Suprapubic skin (tissue), 4 donors: ENCODE measurements around the gene THNSL1. TPM values are rescaled to one million over a fixed set of nuclear protein-coding genes. Genes with fewer than 3 reads are reported as not detected.

Experiments
- DNase-seq, 2 donors: peaks; one replicate each; pipeline ENCODE4 v3.0.0-alpha.2; 2019; ENCODE audit warnings: low spot score in 2 of 2
- H3K27ac ChIP-seq: fragments of 200-600 bp; sonication (generic); one replicate; pipeline ENCODE4 v1.5.1; 2019
- H3K27me3 ChIP-seq: fragments of 200-600 bp; sonication (generic); one replicate; pipeline ENCODE4 v1.5.1; 2019
- H3K36me3 ChIP-seq: fragments of 200-600 bp; sonication (generic); one replicate; pipeline ENCODE4 v1.5.1; 2019
- H3K4me1 ChIP-seq: fragments of 200-600 bp; sonication (generic); one replicate; pipeline ENCODE4 v1.5.1; 2019
- H3K4me3 ChIP-seq: fragments of 200-600 bp; sonication (generic); one replicate; pipeline ENCODE4 v1.5.1; 2019; ENCODE audit warnings: mild to moderate bottlenecking
- H3K9me3 ChIP-seq: fragments of 200-600 bp; sonication (generic); one replicate; pipeline ENCODE4 v1.5.1; 2019
- EP300 ChIP-seq: sonication (generic); formaldehyde crosslinking; IDR thresholded peaks from one replicate; pipeline ENCODE4 v1.6.1; 2017; ENCODE audit warnings: antibody characterized with exemption
- POLR2A ChIP-seq, 2 donors: fragments of 450-650 bp; IDR thresholded peaks; one replicate each; pipeline ENCODE4 v1.6.1; 2017; ENCODE audit warnings: antibody characterized with exemption in 2 of 2, mild to moderate bottlenecking in 2 of 2, moderate library complexity in 2 of 2
- POLR2AphosphoS5 ChIP-seq, 3 donors: sonication (generic); formaldehyde crosslinking; IDR thresholded peaks; one replicate each; pipeline ENCODE4 v1.6.1; 2017; ENCODE audit warnings: antibody characterized with exemption in 3 of 3
- WGBS: methylation state at CpG from one replicate; pipeline ENCODE4 v1.1.5; 2018; 5-methylcytosine and 5-hydroxymethylcytosine counted together
- total RNA-seq, 4 donors: library from RNA; depleted of rRNA; stranded (reverse); fragments of >200 nt; gene quantifications; one replicate each; pipeline ENCODE4 v1.1.0, GENCODE V29; 2016
- TF ChIP-seq, protein P1 (sequence below), 2 donors: fragments of 200-600 bp in 1 of 2; fragments of 450-650 bp in 1 of 2; sonication (generic) in 1 of 2; IDR thresholded peaks; one replicate each; pipeline ENCODE4 v1.5.1; 2016 to 2019; ENCODE audit warnings: antibody characterized with exemption in 2 of 2, mild to moderate bottlenecking in 1 of 2, moderate library complexity in 1 of 2

The THNSL1 gene
- total RNA-seq, 4 donors from 2014 or later: 1.1 to 2.2 (median 2.0) TPM

DNA sequence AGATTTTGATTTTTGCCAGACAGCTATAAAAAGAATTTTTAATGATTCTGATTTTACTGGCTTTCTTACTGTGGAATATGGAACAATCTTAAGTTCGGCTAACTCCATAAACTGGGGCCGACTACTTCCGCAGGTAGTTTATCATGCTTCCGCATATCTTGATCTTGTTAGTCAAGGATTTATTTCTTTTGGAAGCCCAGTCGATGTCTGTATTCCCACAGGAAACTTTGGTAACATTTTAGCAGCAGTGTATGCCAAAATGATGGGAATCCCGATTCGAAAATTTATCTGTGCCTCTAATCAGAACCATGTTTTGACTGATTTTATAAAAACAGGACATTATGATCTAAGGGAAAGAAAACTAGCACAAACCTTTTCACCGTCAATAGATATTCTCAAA is 8.1 kb downstream of the THNSL1 start:
- H3K27ac ChIP-seq: no peak overlapping the region

DNA sequence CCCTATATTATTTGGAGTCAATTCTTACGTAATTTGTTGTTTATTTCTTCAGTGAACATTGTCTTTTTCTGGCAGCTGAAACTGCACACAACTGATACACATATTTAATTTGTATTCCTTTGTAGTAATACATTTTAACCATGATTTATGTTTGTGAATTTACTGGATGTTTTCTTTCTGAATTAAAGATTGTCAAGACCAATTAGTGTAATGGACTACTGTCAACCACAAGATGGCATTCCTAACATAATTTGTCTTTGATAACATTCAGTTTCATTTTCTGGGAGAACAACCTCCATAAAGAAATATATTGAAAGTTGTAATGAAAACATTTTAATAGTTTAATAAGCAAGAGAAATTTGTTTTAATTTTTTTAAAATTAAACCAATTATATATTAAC is 10.1 kb downstream of the THNSL1 start:
- H3K4me3 ChIP-seq: no peak overlapping the region
- no peak overlapping the region for H3K27ac ChIP-seq
- WGBS: 78% methylated on average over 1 of the region's 1 CpG
- H3K9me3 ChIP-seq: no peaks in the 10 kb centered on the region
- TF ChIP-seq, protein P1, sequence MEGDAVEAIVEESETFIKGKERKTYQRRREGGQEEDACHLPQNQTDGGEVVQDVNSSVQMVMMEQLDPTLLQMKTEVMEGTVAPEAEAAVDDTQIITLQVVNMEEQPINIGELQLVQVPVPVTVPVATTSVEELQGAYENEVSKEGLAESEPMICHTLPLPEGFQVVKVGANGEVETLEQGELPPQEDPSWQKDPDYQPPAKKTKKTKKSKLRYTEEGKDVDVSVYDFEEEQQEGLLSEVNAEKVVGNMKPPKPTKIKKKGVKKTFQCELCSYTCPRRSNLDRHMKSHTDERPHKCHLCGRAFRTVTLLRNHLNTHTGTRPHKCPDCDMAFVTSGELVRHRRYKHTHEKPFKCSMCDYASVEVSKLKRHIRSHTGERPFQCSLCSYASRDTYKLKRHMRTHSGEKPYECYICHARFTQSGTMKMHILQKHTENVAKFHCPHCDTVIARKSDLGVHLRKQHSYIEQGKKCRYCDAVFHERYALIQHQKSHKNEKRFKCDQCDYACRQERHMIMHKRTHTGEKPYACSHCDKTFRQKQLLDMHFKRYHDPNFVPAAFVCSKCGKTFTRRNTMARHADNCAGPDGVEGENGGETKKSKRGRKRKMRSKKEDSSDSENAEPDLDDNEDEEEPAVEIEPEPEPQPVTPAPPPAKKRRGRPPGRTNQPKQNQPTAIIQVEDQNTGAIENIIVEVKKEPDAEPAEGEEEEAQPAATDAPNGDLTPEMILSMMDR (IDR thresholded peaks at IDR 0.05): no peak
- TF ChIP-seq EP300 (no peak), POLR2A (IDR thresholded peaks at IDR 0.05) (no peak), POLR2AphosphoS5 (IDR thresholded peaks at IDR 0.05) (no peak)
- no peaks in the 10 kb centered on the region for H3K36me3 ChIP-seq
- DNase-seq: no peak
- H3K27me3 ChIP-seq: no peaks in the 10 kb centered on the region
- peaks cover 12% of the 10 kb centered on the region for H3K4me1 ChIP-seq

More for the DNA sequence above, 8.1 kb downstream of the THNSL1 start:
- TF ChIP-seq POLR2A (IDR thresholded peaks at IDR 0.05) (no peak), POLR2AphosphoS5 (IDR thresholded peaks at IDR 0.05) (no peak), EP300 (no peak)
- TF ChIP-seq, protein P1 (IDR thresholded peaks at IDR 0.05): no peak
- Histone ChIP-seq H3K4me3 (no peak overlapping the region), H3K36me3 (no peaks in the 10 kb centered on the region), H3K9me3 (no peaks in the 10 kb centered on the region), H3K27me3 (no peaks in the 10 kb centered on the region), H3K4me1 (peaks cover 12% of the 10 kb centered on the region)
- WGBS: 48% methylated on average over 8 of the region's 8 CpGs
- no peak for DNase-seq

DNA sequence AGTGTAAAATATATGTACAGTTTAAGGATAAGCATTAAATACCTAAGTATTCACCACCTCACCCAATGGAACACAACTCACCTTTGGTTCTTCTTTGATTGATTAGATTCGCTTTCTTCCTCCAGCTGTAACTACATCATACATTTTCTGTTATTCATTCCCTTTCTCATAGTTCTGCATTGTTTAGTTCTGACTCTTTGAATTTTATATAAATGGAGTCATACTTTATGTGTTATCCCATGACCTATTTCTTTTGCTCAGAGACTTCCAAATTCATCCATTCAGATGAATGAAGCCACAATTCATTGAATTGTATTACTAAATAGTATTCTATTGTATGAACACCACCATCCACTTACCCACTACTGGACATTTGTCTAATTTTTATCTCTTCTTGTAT is 12.3 kb downstream of the THNSL1 start:
- H3K36me3 ChIP-seq: no peaks in the 10 kb centered on the region
- DNase-seq: no peak
- H3K27ac ChIP-seq: no peak overlapping the region
- WGBS: 95% methylated on average over 1 of the region's 1 CpG
- H3K4me1 ChIP-seq: peaks cover 11% of the 10 kb centered on the region
- H3K4me3 ChIP-seq: no peak overlapping the region
- no peak for TF ChIP-seq POLR2AphosphoS5 (IDR thresholded peaks at IDR 0.05)
- no peak for TF ChIP-seq POLR2A (IDR thresholded peaks at IDR 0.05)
- TF ChIP-seq, protein P1 (IDR thresholded peaks at IDR 0.05): no peak
- no peak for TF ChIP-seq EP300
- H3K27me3 ChIP-seq: no peaks in the 10 kb centered on the region
- H3K9me3 ChIP-seq: no peaks in the 10 kb centered on the region

DNA sequence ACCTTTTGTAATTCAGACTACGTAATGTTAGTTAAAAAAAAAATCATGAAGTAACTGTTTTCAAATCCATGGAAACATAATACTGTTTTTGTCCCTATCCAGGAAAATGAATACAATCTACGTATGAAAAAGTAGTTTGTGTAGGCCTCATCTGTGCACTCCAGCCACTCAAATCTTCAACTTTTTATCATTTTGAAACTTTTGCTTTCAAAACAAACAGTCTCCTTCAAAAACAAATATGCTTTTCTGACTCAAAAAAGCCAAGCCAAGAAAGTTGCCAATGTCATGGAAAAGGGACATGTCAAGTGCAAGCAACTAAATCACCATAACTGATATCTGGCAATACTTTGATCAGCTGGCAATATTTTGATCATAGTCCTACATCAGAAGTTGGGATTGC is 13.1 kb downstream of the THNSL1 start:
- H3K36me3 ChIP-seq: no peaks in the 10 kb centered on the region
- TF ChIP-seq POLR2A (IDR thresholded peaks at IDR 0.05) (no peak), EP300 (no peak), POLR2AphosphoS5 (IDR thresholded peaks at IDR 0.05) (no peak)
- TF ChIP-seq, protein P1 (IDR thresholded peaks at IDR 0.05): no peak
- no peaks in the 10 kb centered on the region for H3K9me3 ChIP-seq
- no peaks in the 10 kb centered on the region for H3K27me3 ChIP-seq
- no peak overlapping the region for H3K4me3 ChIP-seq
- no peak overlapping the region for H3K27ac ChIP-seq
- H3K4me1 ChIP-seq: peaks cover 7% of the 10 kb centered on the region
- WGBS: 94% methylated on average over 2 of the region's 2 CpGs
- no peak for DNase-seq

DNA sequence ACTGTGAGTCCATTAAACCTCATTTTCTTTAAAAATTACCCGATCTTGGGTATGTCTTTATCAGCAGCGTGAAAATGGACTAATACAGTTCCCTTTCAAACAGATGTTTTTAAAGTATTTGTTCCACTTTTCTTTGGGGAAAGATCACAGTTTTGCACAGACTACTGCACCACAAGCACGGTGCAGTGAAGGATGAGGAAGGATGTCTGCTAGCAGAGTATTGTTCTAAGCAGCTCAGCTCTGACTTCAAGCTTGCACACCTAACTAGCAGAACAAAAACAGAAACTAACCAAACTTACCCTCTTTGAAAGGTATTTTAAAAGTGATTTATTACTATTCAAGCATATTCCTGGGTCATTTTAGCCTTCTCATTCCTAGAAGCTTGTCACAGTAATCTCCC is 20.0 kb downstream of the THNSL1 start:
- Histone ChIP-seq H3K27ac (no peak overlapping the region), H3K27me3 (no peaks in the 10 kb centered on the region), H3K36me3 (no peaks in the 10 kb centered on the region), H3K4me3 (no peak overlapping the region), H3K9me3 (no peaks in the 10 kb centered on the region), H3K4me1 (no peaks in the 10 kb centered on the region)
- DNase-seq: no peak
- 47% methylated on average over 3 of the region's 3 CpGs for WGBS
- TF ChIP-seq EP300: no peak
- no peak for TF ChIP-seq POLR2A (IDR thresholded peaks at IDR 0.05)
- no peak for TF ChIP-seq POLR2AphosphoS5 (IDR thresholded peaks at IDR 0.05)
- TF ChIP-seq, protein P1 (IDR thresholded peaks at IDR 0.05): no peak
